HG03442 (cell line): ENCODE measurements around the gene MRPL10.
A peak's percentile ranks its signal among the peaks of the same experiment; 100 is the strongest.

Experiments
- ATAC-seq: cut with Tn5 transposase; IDR thresholded peaks from one replicate; pipeline ENCODE4 v1.9.1; 2021; ENCODE audit warnings: mild to moderate bottlenecking, moderate library complexity; ENCODE audit not compliant: unreplicated experiment

The MRPL10 gene

GRCh38 chr17:47831003-47831933 is at the start of gene MRPL10, which contains the start of gene LRRC46:
Gene MRPL10, minus strand, starts transcription at chr17:47831541. Its CDS starts 30 bp downstream, at chr17:47831511.
Gene LRRC46, plus strand, starts transcription at chr17:47831670. Its CDS starts 320 bp downstream, at chr17:47831990.
- ATAC-seq, result peak; percentile 80

DNA sequence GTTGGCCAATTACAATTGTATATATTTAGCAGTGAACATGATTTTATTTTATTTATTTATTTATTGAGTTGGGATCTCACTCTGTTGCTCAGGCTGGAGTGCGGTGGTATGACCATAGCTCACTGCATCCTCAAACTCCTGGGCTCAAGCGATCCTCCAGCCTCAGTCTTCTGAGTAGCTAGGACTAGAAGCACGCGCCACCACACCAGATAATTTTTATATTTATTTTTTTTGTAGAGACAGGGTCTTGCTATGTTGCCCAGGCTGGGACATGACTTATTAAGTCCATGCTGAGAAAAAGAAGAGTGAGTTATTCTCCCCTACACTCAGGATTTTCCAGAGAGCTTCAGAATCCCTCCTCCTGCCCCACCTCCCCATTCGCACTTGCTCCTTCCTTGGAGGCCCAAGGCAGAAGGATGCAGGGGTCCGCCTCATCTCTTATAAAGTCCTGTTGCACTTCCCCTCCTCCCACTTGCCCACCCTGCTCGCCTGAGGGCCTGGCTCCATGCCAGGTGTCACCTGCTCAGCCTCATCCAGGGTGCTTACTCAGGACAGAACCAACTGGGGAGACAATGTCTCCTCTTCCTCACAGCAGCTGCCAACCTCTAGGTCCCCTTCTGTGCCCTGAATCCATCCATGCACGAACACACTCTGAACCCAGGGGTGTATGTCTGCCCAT is 48.6 kb upstream of the MRPL10 start:
- ATAC-seq, result no peak

- no peak for ATAC-seq
Measured at GRCh38 chr17:47879028-47879585, 47.8 kb upstream of the MRPL10 start.

GRCh38 chr17:47878203-47879027 is 47.1 kb upstream of the MRPL10 start:
- ATAC-seq, result no peak

DNA sequence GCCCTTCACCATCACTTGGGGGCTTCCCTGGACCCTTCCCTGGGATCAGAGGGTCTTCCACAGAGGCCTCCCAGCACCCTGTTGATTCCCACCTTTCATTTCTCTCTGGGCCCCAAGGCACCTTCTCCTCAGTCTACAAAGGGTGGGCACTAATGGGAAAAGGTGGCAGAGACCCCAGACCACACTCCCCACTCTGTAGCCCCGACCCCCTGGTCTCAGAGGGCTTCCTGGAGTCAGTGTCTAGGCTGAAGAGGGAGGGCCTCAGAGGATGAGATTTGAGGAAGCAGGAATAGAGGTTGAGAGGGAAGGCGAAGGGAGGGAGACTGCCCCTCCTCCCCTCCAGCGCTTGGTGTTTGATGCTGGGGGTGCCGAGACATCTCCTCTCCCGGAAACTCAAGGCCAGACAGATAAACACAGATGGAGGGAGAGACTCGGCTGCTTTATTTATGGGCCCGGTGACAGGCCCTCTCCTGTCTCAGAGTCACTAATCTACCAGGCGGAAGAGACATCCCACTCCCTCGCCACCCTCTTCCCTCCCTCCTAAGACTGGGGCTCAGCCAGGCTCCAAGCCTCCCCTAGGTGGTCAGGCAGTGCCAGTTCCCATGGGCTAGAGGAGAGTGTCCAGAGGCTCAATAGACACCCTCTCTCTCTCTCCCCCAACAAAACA is 46.2 kb upstream of the MRPL10 start:
- ATAC-seq, result no peak

- ATAC-seq, result no peak
Measured at GRCh38 chr17:47875011-47875985, 44.0 kb upstream of the MRPL10 start.

GRCh38 chr17:47873200-47874090 is 42.1 kb upstream of the MRPL10 start:
- ATAC-seq, result no peak

GRCh38 chr17:47872651-47873161 is 41.4 kb upstream of the MRPL10 start:
- ATAC-seq, result no peak

- ATAC-seq, result no peak
Measured at GRCh38 chr17:47872019-47872650, 40.8 kb upstream of the MRPL10 start.

DNA sequence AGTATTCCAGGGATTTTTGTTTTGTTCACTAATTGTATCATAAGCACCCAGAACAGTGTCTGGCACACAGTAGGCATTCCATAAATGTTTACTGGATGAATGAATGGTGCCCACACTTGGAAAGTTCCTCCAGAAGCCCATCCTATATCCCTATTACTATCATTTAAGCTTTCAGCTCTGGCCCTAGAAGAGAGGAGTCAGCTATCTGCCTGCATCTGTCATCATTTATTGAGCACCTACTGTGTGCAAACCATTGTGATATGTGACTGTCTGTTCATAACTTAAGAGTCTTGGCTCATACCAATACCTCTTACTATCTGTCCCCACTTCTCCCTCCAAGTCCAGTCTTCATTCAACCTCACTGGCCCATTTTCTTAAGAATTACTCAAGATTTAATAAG is 39.7 kb upstream of the MRPL10 start:
- ATAC-seq, result no peak

- ATAC-seq, result no peak
Measured at GRCh38 chr17:47870056-47870455, 38.7 kb upstream of the MRPL10 start.

DNA sequence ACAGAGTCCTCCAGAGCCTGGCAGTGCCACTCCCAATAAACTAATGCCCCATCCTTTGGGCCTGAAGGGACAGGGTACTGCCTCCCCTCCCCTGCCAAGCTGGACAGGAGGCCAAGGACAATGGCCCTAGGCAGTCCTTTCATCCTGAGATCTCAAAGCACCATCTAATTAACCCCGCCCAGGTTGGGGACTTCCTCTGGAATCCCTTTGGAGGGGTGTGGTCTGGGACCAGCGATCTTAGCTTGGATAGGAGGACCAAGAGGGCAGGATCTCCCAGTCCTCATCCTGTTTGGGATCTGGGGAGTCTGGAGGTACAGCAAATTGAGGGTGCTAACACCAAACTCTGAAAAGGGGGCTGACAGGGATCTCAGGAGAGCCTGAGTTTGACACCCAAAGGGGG is 37.8 kb upstream of the MRPL10 start:
- no peak for ATAC-seq

GRCh38 chr17:47867813-47868533 is 36.6 kb upstream of the MRPL10 start:
- ATAC-seq, result no peak

GRCh38 chr17:47866941-47867340 is 35.6 kb upstream of the MRPL10 start:
- ATAC-seq, result no peak

- ATAC-seq, result no peak
Measured at GRCh38 chr17:47864791-47865216, 33.5 kb upstream of the MRPL10 start.

DNA sequence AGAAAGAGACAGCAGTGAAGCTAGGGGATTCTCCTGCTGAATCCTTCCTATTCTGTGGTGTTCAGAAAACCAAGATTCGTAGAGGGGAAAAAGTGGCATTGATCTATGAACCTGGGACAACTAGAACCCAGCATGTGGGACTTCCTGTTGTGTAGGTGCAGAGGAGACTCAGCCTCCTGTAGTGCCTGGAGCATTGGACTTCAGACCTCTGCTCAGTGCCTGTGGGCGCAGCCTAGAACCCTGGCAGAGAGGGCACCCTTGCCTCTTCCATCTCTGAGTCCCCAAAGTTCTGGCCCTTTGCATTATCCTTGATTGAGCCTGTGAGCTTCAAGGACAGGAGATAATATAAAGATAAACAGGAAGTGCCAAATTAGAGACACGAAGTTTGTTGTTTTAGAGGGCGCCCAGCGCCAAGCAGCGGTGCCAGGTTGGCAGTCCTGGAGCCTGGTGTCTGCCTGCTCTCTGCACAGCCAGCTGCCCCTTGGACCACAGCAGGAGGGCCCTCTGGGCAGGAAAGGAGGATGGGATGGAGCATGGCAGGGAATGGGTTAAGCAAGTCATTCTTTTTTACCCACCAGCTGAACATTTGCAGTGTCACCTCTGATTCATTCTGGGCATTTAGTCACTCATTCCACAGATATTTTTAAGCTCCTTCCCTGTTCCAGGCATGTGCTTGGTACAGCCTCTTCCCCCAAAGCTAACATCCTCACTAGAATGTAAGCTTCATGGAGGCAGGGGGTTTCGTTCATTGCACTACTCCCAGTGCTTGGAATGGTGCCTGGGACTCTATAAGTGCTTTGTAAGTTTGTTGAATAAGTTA is 31.5 kb upstream of the MRPL10 start:
- ATAC-seq, result no peak
